Uterus (tissue), 2 donors: Measurements from ENCODE around the gene ENOX2.

Experiments
- CTCF ChIP-seq, 4 experiments: fragments of 200-600 bp in 2 of 4; fragments of 450-650 bp in 2 of 4; sonication (generic) in 2 of 4; IDR thresholded peaks; one replicate each; pipeline ENCODE4 v1.5.1; 2016 to 2019; ENCODE audit warnings: antibody characterized with exemption in 4 of 4, mild to moderate bottlenecking in 2 of 4, moderate library complexity in 1 of 4
- POLR2A ChIP-seq, 2 donors: fragments of 450-650 bp; IDR thresholded peaks; one replicate each; pipeline ENCODE4 v1.6.1; 2016; ENCODE audit warnings: antibody characterized with exemption in 2 of 2, mild to moderate bottlenecking in 1 of 2, moderate library complexity in 1 of 2

- TF ChIP-seq CTCF (IDR thresholded peaks at IDR 0.05) (no peak), POLR2A (IDR thresholded peaks at IDR 0.05) (no peak)
Measured at GRCh38 chrX:130647468-130647867, 255.5 kb downstream of the ENOX2 start.
